Retinal pigment epithelial cell (primary cell): Measurements from ENCODE around the gene TCF12.
"Not testable (repeated sequence)": the region's sequence is repeated elsewhere in the genome, so short reads cannot be mapped to it uniquely, and the experiment has no call there.

ENCODE experiments used
- DNase-seq: peaks from one replicate; pipeline ENCODE4 v3.0.0-alpha.2; 2010; ENCODE audit warnings: low read depth
- H3K4me3 ChIP-seq: 2 replicates; pipeline ENCODE4 v1.5.1; 2011; ENCODE audit warnings: mild to moderate bottlenecking, low read length, control low read depth, moderate library complexity
- TF ChIP-seq, protein P1 (sequence below): conservative IDR thresholded peaks from 2 replicates; pipeline ENCODE4 v1.5.1; 2011; ENCODE audit warnings: low read depth, low read length, control low read depth, inconsistent platforms

The TCF12 gene

GRCh38 chr15:56994280-56994679 is 75.8 kb downstream of the TCF12 start:
- no peak overlapping the region for H3K4me3 ChIP-seq
- no peak for DNase-seq
- TF ChIP-seq, protein P1, sequence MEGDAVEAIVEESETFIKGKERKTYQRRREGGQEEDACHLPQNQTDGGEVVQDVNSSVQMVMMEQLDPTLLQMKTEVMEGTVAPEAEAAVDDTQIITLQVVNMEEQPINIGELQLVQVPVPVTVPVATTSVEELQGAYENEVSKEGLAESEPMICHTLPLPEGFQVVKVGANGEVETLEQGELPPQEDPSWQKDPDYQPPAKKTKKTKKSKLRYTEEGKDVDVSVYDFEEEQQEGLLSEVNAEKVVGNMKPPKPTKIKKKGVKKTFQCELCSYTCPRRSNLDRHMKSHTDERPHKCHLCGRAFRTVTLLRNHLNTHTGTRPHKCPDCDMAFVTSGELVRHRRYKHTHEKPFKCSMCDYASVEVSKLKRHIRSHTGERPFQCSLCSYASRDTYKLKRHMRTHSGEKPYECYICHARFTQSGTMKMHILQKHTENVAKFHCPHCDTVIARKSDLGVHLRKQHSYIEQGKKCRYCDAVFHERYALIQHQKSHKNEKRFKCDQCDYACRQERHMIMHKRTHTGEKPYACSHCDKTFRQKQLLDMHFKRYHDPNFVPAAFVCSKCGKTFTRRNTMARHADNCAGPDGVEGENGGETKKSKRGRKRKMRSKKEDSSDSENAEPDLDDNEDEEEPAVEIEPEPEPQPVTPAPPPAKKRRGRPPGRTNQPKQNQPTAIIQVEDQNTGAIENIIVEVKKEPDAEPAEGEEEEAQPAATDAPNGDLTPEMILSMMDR: no peak

DNA sequence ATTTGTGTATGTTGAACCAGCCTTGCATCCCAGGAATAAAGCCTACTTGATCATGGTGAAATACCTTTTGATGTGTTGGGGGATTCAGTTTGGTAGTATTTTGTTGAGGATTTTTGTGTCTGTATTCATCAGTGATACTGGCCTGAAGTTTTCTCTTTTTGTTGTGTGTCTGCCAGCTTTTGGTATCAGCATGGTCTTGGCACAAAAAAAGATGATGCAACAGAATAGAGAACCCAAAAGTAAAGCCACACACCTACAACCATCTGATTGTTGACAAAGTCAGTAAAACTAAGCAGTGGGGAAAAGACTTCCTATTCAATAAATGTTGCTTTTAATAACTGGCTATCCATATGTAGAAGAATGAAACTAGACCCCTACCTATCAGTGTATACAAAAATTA is 77.6 kb downstream of the TCF12 start:
- TF ChIP-seq, protein P1: no peak
- no peak for DNase-seq
- no peak overlapping the region for H3K4me3 ChIP-seq

GRCh38 chr15:56996746-56997470 is 78.5 kb downstream of the TCF12 start:
- H3K4me3 ChIP-seq: no peak overlapping the region
- TF ChIP-seq, protein P1: no peak
- DNase-seq: no peak

- TF ChIP-seq, protein P1: no peak
- DNase-seq: no peak
- no peak overlapping the region for H3K4me3 ChIP-seq
These were observed 85.0 kb downstream of the TCF12 start for GRCh38 chr15:57003418-57003817.

- no peak for DNase-seq
- H3K4me3 ChIP-seq: no peak overlapping the region
- TF ChIP-seq, protein P1: no peak
These were observed 86.8 kb downstream of the TCF12 start for GRCh38 chr15:57005244-57005643.

DNA sequence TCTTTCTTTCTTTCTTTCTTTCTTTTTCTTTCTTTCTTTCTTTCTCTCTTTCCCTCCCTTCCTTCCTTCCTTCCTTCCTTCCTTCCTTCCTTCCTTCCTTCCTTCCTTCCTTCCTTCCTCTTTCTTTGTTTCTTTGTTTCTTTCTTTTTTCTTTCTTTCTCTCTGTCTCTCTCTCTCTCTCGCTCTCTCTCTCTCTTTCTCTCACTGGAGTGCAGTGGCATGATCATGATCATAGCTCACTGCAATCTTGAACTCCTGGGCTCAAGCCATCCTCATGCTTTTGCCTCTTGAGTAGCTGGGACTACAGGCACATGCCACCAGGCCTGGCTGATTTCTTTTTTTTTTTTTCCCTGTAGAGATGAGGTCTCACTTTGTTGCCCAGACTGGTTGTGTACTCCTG is 89.4 kb downstream of the TCF12 start:
- DNase-seq, H3K4me3 ChIP-seq: not testable (repeated sequence)

- no peak for DNase-seq
- H3K4me3 ChIP-seq: no peak overlapping the region
- TF ChIP-seq, protein P1: no peak
These were observed 92.3 kb downstream of the TCF12 start for GRCh38 chr15:57010724-57011123.

DNA sequence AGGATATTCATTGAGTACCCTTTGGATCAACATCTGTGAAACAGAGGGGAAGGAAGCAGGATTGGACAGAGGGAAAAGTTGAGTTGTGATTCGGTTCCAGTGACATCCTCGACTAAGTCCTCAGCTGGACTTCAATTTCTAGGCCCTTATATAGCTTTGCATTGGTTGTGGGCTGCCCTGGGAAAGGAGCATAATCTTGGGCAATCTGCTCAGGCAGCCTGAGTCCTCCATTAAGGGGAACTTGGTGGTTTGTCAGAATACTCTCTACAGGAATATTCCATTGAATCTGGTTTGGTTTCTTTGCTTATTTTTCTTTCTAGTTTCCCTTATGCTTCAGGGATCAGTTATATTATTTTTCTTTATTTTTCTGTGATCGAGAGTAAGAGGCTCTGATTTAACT is 94.1 kb downstream of the TCF12 start:
- TF ChIP-seq, protein P1: no peak
- no peak overlapping the region for H3K4me3 ChIP-seq
- DNase-seq: no peak

DNA sequence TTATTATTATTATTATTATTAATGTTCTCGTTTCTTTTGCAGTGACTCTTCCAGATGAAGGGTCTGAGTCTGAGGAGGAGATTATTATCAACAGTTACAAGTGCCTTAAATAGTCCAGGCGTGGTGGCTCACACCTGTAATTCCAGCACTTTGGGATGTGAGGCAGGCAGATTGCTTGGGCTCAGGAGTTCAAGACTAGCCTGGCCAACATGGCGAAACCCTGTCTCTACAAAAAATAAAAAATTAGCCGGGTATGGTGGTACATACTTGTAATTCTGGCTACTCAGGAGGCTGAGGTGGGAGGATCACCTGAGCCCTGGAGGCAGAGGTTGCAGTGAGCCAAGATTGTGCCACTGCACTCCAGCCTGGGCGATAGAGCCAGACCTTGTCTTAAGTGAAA is 96.5 kb downstream of the TCF12 start:
- DNase-seq, H3K4me3 ChIP-seq: not testable (repeated sequence)
